ENCODE results near the gene YWHAH. TPM values are rescaled to one million over a fixed set of nuclear protein-coding genes. Genes with fewer than 3 reads are reported as not detected.

YWHAH gene
- total and polyA plus RNA-seq, 2 of the 8 experiments (the other 6 are each of a cell fraction or from before 2014, with no cell fraction given) = 146 to 247 TPM

DNA sequence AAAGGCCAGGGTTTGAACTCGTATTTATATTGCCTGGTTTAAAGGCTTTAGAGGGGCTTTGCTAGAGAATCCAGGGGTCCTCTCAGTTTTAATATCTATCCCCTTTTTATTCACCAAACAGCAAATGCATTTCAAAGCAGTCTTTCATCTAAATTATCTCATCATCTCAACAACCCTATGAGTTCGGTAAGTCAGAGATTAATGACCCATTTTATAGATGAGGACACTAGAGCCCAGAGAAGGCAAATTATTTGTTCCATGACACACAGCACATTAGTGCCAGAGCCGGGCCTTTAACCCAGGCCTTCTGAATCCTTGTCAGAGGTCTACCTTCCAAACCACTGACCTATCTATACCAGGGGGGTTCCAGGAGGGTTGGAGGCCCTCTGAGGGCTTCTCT is 16.8 kb upstream of the YWHAH start:
- TF ChIP-seq TAF1 (IDR thresholded peaks at IDR 0.05; ENCODE audit: low read depth, low read length) = no peak
- no peak for TF ChIP-seq ASH2L (IDR thresholded peaks at IDR 0.05; ENCODE audit: low read length)
- TF ChIP-seq KDM4A (IDR thresholded peaks at IDR 0.05; ENCODE audit: low read depth, low read length, severe bottlenecking) = no peak
- TF ChIP-seq EP300 (IDR thresholded peaks at IDR 0.05; ENCODE audit: borderline replicate concordance in 1 of 2, low read depth in 2 of 2, low read length in 2 of 2) = no peak
- no peak for TF ChIP-seq FOSL1 (IDR thresholded peaks at IDR 0.05; ENCODE audit: insufficient read depth, low read depth, low read length)
- no peak for TF ChIP-seq TAF7 (optimal IDR thresholded peaks at IDR 0.05; ENCODE audit: borderline replicate concordance, low read depth, low read length)
- TF ChIP-seq POLR2AphosphoS5 (IDR thresholded peaks at IDR 0.05; ENCODE audit: low read depth, low read length) = no peak
- no peak for TF ChIP-seq SIX5 (IDR thresholded peaks at IDR 0.05; ENCODE audit: low read depth, low read length)
- no peak for TF ChIP-seq POU5F1 (IDR thresholded peaks at IDR 0.05; ENCODE audit: low read depth, low read length)
- TF ChIP-seq, protein P1, sequence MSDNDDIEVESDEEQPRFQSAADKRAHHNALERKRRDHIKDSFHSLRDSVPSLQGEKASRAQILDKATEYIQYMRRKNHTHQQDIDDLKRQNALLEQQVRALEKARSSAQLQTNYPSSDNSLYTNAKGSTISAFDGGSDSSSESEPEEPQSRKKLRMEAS (IDR thresholded peaks at IDR 0.05) = no peak
- TF ChIP-seq, protein P2, sequence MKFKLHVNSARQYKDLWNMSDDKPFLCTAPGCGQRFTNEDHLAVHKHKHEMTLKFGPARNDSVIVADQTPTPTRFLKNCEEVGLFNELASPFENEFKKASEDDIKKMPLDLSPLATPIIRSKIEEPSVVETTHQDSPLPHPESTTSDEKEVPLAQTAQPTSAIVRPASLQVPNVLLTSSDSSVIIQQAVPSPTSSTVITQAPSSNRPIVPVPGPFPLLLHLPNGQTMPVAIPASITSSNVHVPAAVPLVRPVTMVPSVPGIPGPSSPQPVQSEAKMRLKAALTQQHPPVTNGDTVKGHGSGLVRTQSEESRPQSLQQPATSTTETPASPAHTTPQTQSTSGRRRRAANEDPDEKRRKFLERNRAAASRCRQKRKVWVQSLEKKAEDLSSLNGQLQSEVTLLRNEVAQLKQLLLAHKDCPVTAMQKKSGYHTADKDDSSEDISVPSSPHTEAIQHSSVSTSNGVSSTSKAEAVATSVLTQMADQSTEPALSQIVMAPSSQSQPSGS (IDR thresholded peaks at IDR 0.05; ENCODE audit: low read length) = no peak
- no peak for TF ChIP-seq SP2 (IDR thresholded peaks at IDR 0.05; ENCODE audit: low read length)
- FAIRE-seq (no peak), DNase-seq (ENCODE audit: low read depth in 1 of 2, low spot score in 2 of 2) (no peak)
- Histone ChIP-seq H3K36me3 (ENCODE audit: control insufficient read depth in 2 of 4, insufficient read depth in 4 of 4, low read length in 3 of 4) (no peaks in the 10 kb centered on the region), H3K9me3 (ENCODE audit: insufficient read depth in 2 of 2, low read depth in 1 of 2, low read length in 1 of 2) (no peaks in the 10 kb centered on the region), H3K79me2 (ENCODE audit: control insufficient read depth in 1 of 2, insufficient read depth in 2 of 2, low read length in 2 of 2) (no peaks in the 10 kb centered on the region), H2BK20ac (ENCODE audit: low read length) (no peak overlapping the region), H4K91ac (replicated peaks; ENCODE audit: insufficient read length, low read length) (no peak overlapping the region), H3K4me1 (replicated peaks in 1 of 4; ENCODE audit: control insufficient read depth in 3 of 4, insufficient read depth in 4 of 4, low read length in 3 of 4) (peaks cover 0 to 2% (median 0%) of the 10 kb centered on the region in 4 experiments; a peak in 1 of 7 replicates), H2BK15ac (ENCODE audit: low read length) (no peak overlapping the region), H4K8ac (ENCODE audit: extremely low read depth, insufficient read depth, low read length) (no peak overlapping the region), H3K23me2 (ENCODE audit: low read depth, low read length) (peaks cover 5% of the 10 kb centered on the region; the same call in 1 of the 2 replicates), H2AFZ (ENCODE audit: low read length) (no peak overlapping the region), H4K20me1 (replicated peaks in 1 of 2; ENCODE audit: control insufficient read depth in 1 of 2, insufficient read depth in 2 of 2, low read length in 2 of 2) (no peaks in the 10 kb centered on the region), H3K4me3 (ENCODE audit: extremely low read depth in 1 of 4, insufficient read depth in 2 of 4, low read depth in 3 of 4, low read length in 4 of 4) (no peak overlapping the region), H3K27ac (ENCODE audit: low read depth, low read length) (no peak overlapping the region), H4K5ac (ENCODE audit: insufficient read length, low read depth, low read length) (no peak overlapping the region), H2BK5ac (ENCODE audit: low read depth, low read length) (no peak overlapping the region), H3K4me2 (ENCODE audit: insufficient read depth in 1 of 2, low read depth in 2 of 2, low read length in 2 of 2) (no peak overlapping the region), H2BK12ac (ENCODE audit: low read depth, low read length) (no peak overlapping the region), H3K18ac (ENCODE audit: extremely low read depth, low read length) (no peak overlapping the region), H2AK5ac (ENCODE audit: low read depth, low read length) (no peak overlapping the region), H3K14ac (ENCODE audit: insufficient read length) (no peak overlapping the region), H3K56ac (replicated peaks; ENCODE audit: insufficient read length, low read depth, low read length) (no peak overlapping the region), H3K4ac (replicated peaks; ENCODE audit: insufficient read length, low read depth, low read length) (no peak overlapping the region), H3K9ac (replicated peaks in 1 of 4; ENCODE audit: extremely low read depth in 1 of 4, low read depth in 3 of 4, low read length in 3 of 4) (no peak overlapping the region), H3K27me3 (replicated peaks in 1 of 4; ENCODE audit: control insufficient read depth in 3 of 4, extremely low read depth in 1 of 4, insufficient read depth in 3 of 4, low read length in 3 of 4) (no peaks in the 10 kb centered on the region), H2BK120ac (replicated peaks; ENCODE audit: low read depth, low read length) (no peak overlapping the region), H3K23ac (ENCODE audit: insufficient read length) (no peak overlapping the region), H3K79me1 (ENCODE audit: low read depth, low read length) (no peaks in the 10 kb centered on the region)
- ChIA-PET CTCF (ENCODE audit: partially characterized antibody) (interaction anchor here (0.7 to 1.4 kb wide), 4 partner anchors 10 to 272 kb away, joined by 3 to 9 read pairs (median 4); partner anchors contain the start of genes PISD and YWHAH), POLR2A (ENCODE audit: partially characterized antibody) (no interaction called here)
- WGBS, 2 experiments (ENCODE audit: extremely low coverage in 1 of 2, insufficient coverage in 1 of 2, insufficient read length in 1 of 2, insufficient replicate concordance in 2 of 2, low coverage in 1 of 2, low lambda C conversion rate in 2 of 2, missing lambda C conversion rate in 1 of 2) = 94% methylated on average over 3 of the region's 3 CpGs; no CpG with 5 or more reads in 1 of the 2 experiments

All from H1 (cell line).